A549 (cell line): ENCODE results near the gene GIGYF1. TPM values are rescaled to one million over a fixed set of nuclear protein-coding genes. Genes with fewer than 3 reads are reported as not detected.

Source experiments
- ATAC-seq, 2 experiments: fragments of 200-7000 bp in 1 of 2; fragments of >200 bp in 1 of 2; cut with Nextera tagmentation in 1 of 2; cut with Tn5 transposase in 1 of 2; 3 replicates each; pipeline versions ENCODE4 v1.8.0 to v1.9.1; 2018 to 2020; ENCODE audit warnings: mild to moderate bottlenecking in 1 of 2, moderate library complexity in 1 of 2
- CTCF ChIA-PET: fragments of 300-600 bp; sonication (Branson Sonifier 250); formaldehyde crosslinking; extraction: SDS; loops from one replicate; lab custom pipeline; 2021; ENCODE audit warnings: antibody characterized with exemption, inconsistent platforms; lab: Yijun Ruan, JAX
- POLR2A ChIA-PET: fragments of 350-600 bp; formaldehyde crosslinking; extraction: SDS; loops from one replicate; lab custom pipeline; 2021; ENCODE audit warnings: antibody characterized with exemption, inconsistent platforms; lab: Yijun Ruan, JAX
- DNase-seq, 2 experiments: peaks; one replicate each; pipeline versions ENCODE4 v3.0.0 to v3.0.0-alpha.2; 2011 to 2016; ENCODE audit warnings: low read depth in 1 of 2, low spot score in 1 of 2
- FAIRE-seq: peaks from 2 replicates; lab custom pipeline; 2011; peaks lifted over from hg19 to GRCh38; lab: Jason Lieb, UNC
- H3K27ac ChIP-seq, 2 experiments: fragments of >200 bp; sonication (Bioruptor Twin); formaldehyde crosslinking; 3 replicates each; pipeline ENCODE4 v1.5.1; 2016 to 2017
- H3K4me1 ChIP-seq: fragments of >200 bp; sonication (Bioruptor Twin); formaldehyde crosslinking; 3 replicates; pipeline ENCODE4 v1.6.1; 2016
- H3K4me2 ChIP-seq: fragments of >200 bp; sonication (Bioruptor Twin); formaldehyde crosslinking; 3 replicates; pipeline ENCODE4 v1.6.1; 2016
- H3K4me3 ChIP-seq: fragments of >200 bp; sonication (Bioruptor Twin); formaldehyde crosslinking; 3 replicates; pipeline ENCODE4 v1.5.1; 2016
- H3K9me3 ChIP-seq: fragments of >200 bp; sonication (Bioruptor Twin); formaldehyde crosslinking; 3 replicates; pipeline ENCODE4 v1.6.1; 2016
- ATOH8 ChIP-seq: fragments of 250-450 bp; sonication (Bioruptor Pico); IDR thresholded peaks from 2 replicates; pipeline ENCODE4 v1.5.0; 2020; ENCODE audit warnings: low read depth, mild to moderate bottlenecking, moderate library complexity
- CHD2 ChIP-seq: fragments of 150-350 bp; IDR thresholded peaks from 2 replicates; pipeline ENCODE4 v1.6.1; 2014; ENCODE audit warnings: low read length; ENCODE audit not compliant: partially characterized antibody
- CHD4 ChIP-seq: fragments of 200-600 bp; sonication (generic); IDR thresholded peaks from 2 replicates; pipeline ENCODE4 v1.6.1; 2016; ENCODE audit warnings: antibody characterized with exemption, mild to moderate bottlenecking, borderline replicate concordance
- ELK1 ChIP-seq: fragments of 150-350 bp; IDR thresholded peaks from 2 replicates; pipeline ENCODE4 v1.6.1; 2014; ENCODE audit warnings: low read depth, mild to moderate bottlenecking, low read length
- ESRRA ChIP-seq: fragments of 150-350 bp; IDR thresholded peaks from 2 replicates; pipeline ENCODE4 v1.6.1; 2014; ENCODE audit warnings: mild to moderate bottlenecking, low read length, borderline replicate concordance
- HEYL ChIP-seq: fragments of 250-450 bp; sonication (Bioruptor Pico); IDR thresholded peaks from 2 replicates; pipeline ENCODE4 v1.8.0; 2021; ENCODE audit warnings: mild to moderate bottlenecking, moderate library complexity
- HOXA7 ChIP-seq: fragments of 250-450 bp; sonication (Bioruptor Pico); IDR thresholded peaks from 2 replicates; pipeline ENCODE4 v1.5.0; 2020; ENCODE audit warnings: mild to moderate bottlenecking, moderate library complexity
- HOXB5 ChIP-seq: fragments of 250-450 bp; sonication (Bioruptor Pico); IDR thresholded peaks from 2 replicates; pipeline ENCODE4 v1.5.0; 2020; ENCODE audit warnings: mild to moderate bottlenecking, moderate library complexity
- JUNB ChIP-seq: fragments of >200 bp; sonication (Bioruptor Twin); formaldehyde crosslinking; IDR thresholded peaks from 2 replicates; pipeline ENCODE4 v1.6.1; 2016
- MAFK ChIP-seq: fragments of 450-650 bp; IDR thresholded peaks from 2 replicates; pipeline ENCODE4 v1.6.1; 2014; ENCODE audit not compliant: partially characterized antibody
- NPAS2 ChIP-seq: fragments of 250-450 bp; sonication (Bioruptor Pico); IDR thresholded peaks from 2 replicates; pipeline ENCODE4 v1.8.0; 2022; ENCODE audit warnings: mild to moderate bottlenecking, moderate library complexity, borderline replicate concordance
- NR3C1 ChIP-seq: fragments of >200 bp; sonication (Bioruptor Twin); formaldehyde crosslinking; IDR thresholded peaks from 3 replicates; pipeline ENCODE4 v1.6.1; 2017
- RARB ChIP-seq: fragments of 250-450 bp; sonication (Bioruptor Pico); IDR thresholded peaks from 2 replicates; pipeline ENCODE4 v1.8.0; 2021; ENCODE audit warnings: mild to moderate bottlenecking, moderate library complexity
- RCOR1 ChIP-seq: fragments of 150-350 bp; IDR thresholded peaks from 2 replicates; pipeline ENCODE4 v1.6.1; 2014; ENCODE audit warnings: antibody characterized with exemption, low read length, low read depth
- RNF2 ChIP-seq: fragments of 200-600 bp; sonication (generic); IDR thresholded peaks from 2 replicates; pipeline ENCODE4 v1.6.1; 2016; ENCODE audit warnings: low read depth, mild to moderate bottlenecking, antibody characterized with exemption, moderate library complexity, borderline replicate concordance
- SMC3 ChIP-seq: fragments of >200 bp; sonication (Bioruptor Twin); formaldehyde crosslinking; IDR thresholded peaks from 3 replicates; pipeline ENCODE4 v1.6.1; 2018; ENCODE audit warnings: inconsistent platforms
- TP53 ChIP-seq: fragments of 250-450 bp; sonication (Bioruptor Pico); IDR thresholded peaks from 2 replicates; pipeline ENCODE4 v1.5.0; 2021; ENCODE audit warnings: mild to moderate bottlenecking, moderate library complexity
- ZSCAN20 ChIP-seq: fragments of 250-450 bp; sonication (Bioruptor Pico); IDR thresholded peaks from 2 replicates; pipeline ENCODE4 v1.8.0; 2022; ENCODE audit warnings: mild to moderate bottlenecking, moderate library complexity
- WGBS: methylation state at CpG from one replicate; pipeline ENCODE4 v1.1.6; 2017; ENCODE audit errors: missing lambda C conversion rate; 5-methylcytosine and 5-hydroxymethylcytosine counted together
- polyA plus RNA-seq, 4 experiments: library from polyadenylated mRNA; depleted of rRNA in 3 of 4; stranded (reverse); fragments of >200 nt; fragmentation: RNase III in 1 of 4; extraction: RNeasy Plus Mini Kit Qiagen cat#74134 plus additional on column Dnase treatment in 1 of 4; gene quantifications; 2 replicates in 3 of 4; 3 replicates in 1 of 4; pipeline ENCODE4 v1.2.3, GENCODE V29; 2011 to 2017
- TF ChIP-seq, protein P1 (sequence below): fragments of 200-600 bp; sonication (generic); IDR thresholded peaks from 2 replicates; pipeline ENCODE4 v1.6.1; 2016; ENCODE audit warnings: antibody characterized with exemption, mild to moderate bottlenecking, moderate library complexity
- TF ChIP-seq, protein P2 (sequence below): IDR thresholded peaks from 2 replicates; pipeline ENCODE4 v1.6.1; 2012

Gene GIGYF1
- polyA plus RNA-seq, 2 of the 4 experiments (the other 2 are of a cell fraction) = 5.1 to 18.9 TPM

DNA sequence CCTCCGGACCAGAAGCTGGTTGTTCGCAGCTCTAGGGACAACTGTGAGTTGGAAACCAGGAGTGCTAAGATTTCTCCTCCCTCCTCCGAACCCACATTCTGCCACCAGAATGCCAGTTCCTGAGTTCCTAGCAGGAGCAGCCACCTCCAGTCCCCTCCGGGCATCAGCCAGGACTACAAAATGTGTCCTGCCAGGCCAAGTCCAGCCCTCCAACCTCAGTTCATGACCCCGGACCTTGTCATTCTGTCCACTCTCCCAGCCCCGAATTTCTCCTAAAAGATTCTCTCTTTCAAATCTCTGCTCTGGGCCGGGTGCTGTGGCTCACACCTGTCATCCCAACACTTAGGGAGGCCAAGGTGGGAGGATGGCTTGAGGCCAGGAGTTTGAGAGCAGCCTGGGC, 41.7 kb upstream of the GIGYF1 start:
- Histone ChIP-seq H3K27ac (no peak overlapping the region), H3K4me2 (no peak overlapping the region), H3K4me3 (no peak overlapping the region), H3K4me1 (no peaks in the 10 kb centered on the region), H3K9me3 (no peaks in the 10 kb centered on the region)
- FAIRE-seq (no peak), ATAC-seq (no peak), DNase-seq (no peak)
- ChIA-PET POLR2A (no interaction called here), CTCF (interaction anchor here (0.9 to 6.1 kb wide), 5 partner anchors 11 to 116 kb away, joined by 3 to 24 read pairs (median 3); partner anchors contain the start of genes POP7 and SLC12A9)
- 62% methylated on average over 7 of the region's 7 CpGs for WGBS
- TF ChIP-seq, protein P1, sequence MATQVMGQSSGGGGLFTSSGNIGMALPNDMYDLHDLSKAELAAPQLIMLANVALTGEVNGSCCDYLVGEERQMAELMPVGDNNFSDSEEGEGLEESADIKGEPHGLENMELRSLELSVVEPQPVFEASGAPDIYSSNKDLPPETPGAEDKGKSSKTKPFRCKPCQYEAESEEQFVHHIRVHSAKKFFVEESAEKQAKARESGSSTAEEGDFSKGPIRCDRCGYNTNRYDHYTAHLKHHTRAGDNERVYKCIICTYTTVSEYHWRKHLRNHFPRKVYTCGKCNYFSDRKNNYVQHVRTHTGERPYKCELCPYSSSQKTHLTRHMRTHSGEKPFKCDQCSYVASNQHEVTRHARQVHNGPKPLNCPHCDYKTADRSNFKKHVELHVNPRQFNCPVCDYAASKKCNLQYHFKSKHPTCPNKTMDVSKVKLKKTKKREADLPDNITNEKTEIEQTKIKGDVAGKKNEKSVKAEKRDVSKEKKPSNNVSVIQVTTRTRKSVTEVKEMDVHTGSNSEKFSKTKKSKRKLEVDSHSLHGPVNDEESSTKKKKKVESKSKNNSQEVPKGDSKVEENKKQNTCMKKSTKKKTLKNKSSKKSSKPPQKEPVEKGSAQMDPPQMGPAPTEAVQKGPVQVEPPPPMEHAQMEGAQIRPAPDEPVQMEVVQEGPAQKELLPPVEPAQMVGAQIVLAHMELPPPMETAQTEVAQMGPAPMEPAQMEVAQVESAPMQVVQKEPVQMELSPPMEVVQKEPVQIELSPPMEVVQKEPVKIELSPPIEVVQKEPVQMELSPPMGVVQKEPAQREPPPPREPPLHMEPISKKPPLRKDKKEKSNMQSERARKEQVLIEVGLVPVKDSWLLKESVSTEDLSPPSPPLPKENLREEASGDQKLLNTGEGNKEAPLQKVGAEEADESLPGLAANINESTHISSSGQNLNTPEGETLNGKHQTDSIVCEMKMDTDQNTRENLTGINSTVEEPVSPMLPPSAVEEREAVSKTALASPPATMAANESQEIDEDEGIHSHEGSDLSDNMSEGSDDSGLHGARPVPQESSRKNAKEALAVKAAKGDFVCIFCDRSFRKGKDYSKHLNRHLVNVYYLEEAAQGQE = no peak
- TF ChIP-seq HOXB5 (CRISPR knock-in tag) (no peak), CHD2 (no peak), NR3C1 (no peak), RARB (CRISPR knock-in tag) (no peak), CHD4 (no peak), MAFK (no peak), ESRRA (no peak), HEYL (CRISPR knock-in tag) (no peak), SMC3 (no peak), RNF2 (no peak), ZSCAN20 (no peak)
- TF ChIP-seq, protein P2, sequence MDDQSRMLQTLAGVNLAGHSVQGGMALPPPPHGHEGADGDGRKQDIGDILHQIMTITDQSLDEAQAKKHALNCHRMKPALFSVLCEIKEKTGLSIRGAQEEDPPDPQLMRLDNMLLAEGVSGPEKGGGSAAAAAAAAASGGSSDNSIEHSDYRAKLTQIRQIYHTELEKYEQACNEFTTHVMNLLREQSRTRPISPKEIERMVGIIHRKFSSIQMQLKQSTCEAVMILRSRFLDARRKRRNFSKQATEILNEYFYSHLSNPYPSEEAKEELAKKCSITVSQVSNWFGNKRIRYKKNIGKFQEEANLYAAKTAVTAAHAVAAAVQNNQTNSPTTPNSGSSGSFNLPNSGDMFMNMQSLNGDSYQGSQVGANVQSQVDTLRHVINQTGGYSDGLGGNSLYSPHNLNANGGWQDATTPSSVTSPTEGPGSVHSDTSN = no peak

GRCh38 chr7:100731937-100732636, 38.0 kb upstream of the GIGYF1 start:
- ATAC-seq = no peak
- Histone ChIP-seq H3K4me3 (no peak overlapping the region), H3K27ac (no peak overlapping the region), H3K4me2 (no peak overlapping the region), H3K4me1 (peaks cover 7% of the 10 kb centered on the region), H3K9me3 (no peaks in the 10 kb centered on the region)
- WGBS = 65% methylated on average over 11 of the region's 11 CpGs
- POLR2A ChIA-PET = interaction anchor here (1.0 kb wide), 1 partner anchor 143 kb away, joined by 5 read pairs; the partner anchor contains the start of gene SRRT
- TF ChIP-seq ELK1 = no peak
- no peak for TF ChIP-seq HOXA7 (CRISPR knock-in tag)
- TF ChIP-seq, protein P2 = no peak
- no peak for TF ChIP-seq NPAS2 (CRISPR knock-in tag)
- TF ChIP-seq NR3C1 = no peak
- TF ChIP-seq CHD2 = no peak
- TF ChIP-seq, protein P1 = no peak
- TF ChIP-seq TP53 = no peak
- TF ChIP-seq JUNB = no peak
- TF ChIP-seq ATOH8 (CRISPR knock-in tag) = no peak
- no peak for TF ChIP-seq RCOR1
- CTCF ChIA-PET = interaction anchor here (0.9 to 19.8 kb wide), 7 partner anchors 9 to 120 kb away, joined by 3 to 266 read pairs (median 5); partner anchors contain the start of genes EPO, POP7 and SLC12A9
- FAIRE-seq = no peak
- DNase-seq = no peak
